ENCODE data around the gene GDA. TPM values are rescaled to one million over a fixed set of nuclear protein-coding genes. Genes with fewer than 3 reads are reported as not detected.

Gene GDA
- total and polyA plus RNA-seq, 3 experiments from 2014 or later: not detected

- no peaks in the 10 kb centered on the region for H3K9me3 ChIP-seq (ENCODE audit: low read length)
- H3K4me1 Mint-ChIP-seq: no peaks in the 10 kb centered on the region
- CTCF ChIA-PET: no interaction called here
- no peak for DNase-seq
- H3K36me3 Mint-ChIP-seq: no peaks in the 10 kb centered on the region
- no peaks in the 10 kb centered on the region for H3K36me3 ChIP-seq (ENCODE audit: insufficient read depth, low read length)
- H3K4me1 ChIP-seq (ENCODE audit: insufficient read depth, low read length): no peaks in the 10 kb centered on the region
- no peaks in the 10 kb centered on the region for H3K27me3 ChIP-seq (ENCODE audit: insufficient read depth, low read length, poor library complexity, severe bottlenecking)
- peaks cover 0 to 5% (median 0%) of the 10 kb centered on the region in 5 donors for H3K9me3 Mint-ChIP-seq
- H3K27ac ChIP-seq (ENCODE audit: low read depth, low read length): no peak overlapping the region
- H3K27ac Mint-ChIP-seq: no peak overlapping the region
- POLR2A ChIA-PET: no interaction called here
- peaks cover 2 to 14% of the 10 kb centered on the region in 2 donors for H3K27me3 Mint-ChIP-seq
- no peak overlapping the region for H3K4me3 Mint-ChIP-seq
- no peak overlapping the region for H3K4me3 ChIP-seq (ENCODE audit: low read length)
These were observed 18.9 kb upstream of the GDA start for GRCh38 chr9:72130321-72130720.

- no peaks in the 10 kb centered on the region for H3K36me3 Mint-ChIP-seq
- ChIA-PET CTCF (no interaction called here), POLR2A (no interaction called here)
- no peak overlapping the region for H3K27ac ChIP-seq (ENCODE audit: low read depth, low read length)
- H3K9me3 ChIP-seq (ENCODE audit: low read length): no peaks in the 10 kb centered on the region
- peaks cover 2 to 12% of the 10 kb centered on the region in 2 donors for H3K27me3 Mint-ChIP-seq
- H3K4me1 ChIP-seq (ENCODE audit: insufficient read depth, low read length): no peaks in the 10 kb centered on the region
- no peak for DNase-seq
- no peaks in the 10 kb centered on the region for H3K4me1 Mint-ChIP-seq
- no peaks in the 10 kb centered on the region for H3K36me3 ChIP-seq (ENCODE audit: insufficient read depth, low read length)
- H3K27me3 ChIP-seq (ENCODE audit: insufficient read depth, low read length, poor library complexity, severe bottlenecking): no peaks in the 10 kb centered on the region
- no peak overlapping the region for H3K27ac Mint-ChIP-seq
- H3K4me3 ChIP-seq (ENCODE audit: low read length): no peak overlapping the region
- H3K9me3 Mint-ChIP-seq: peaks cover 0 to 5% (median 0%) of the 10 kb centered on the region in 5 donors
- H3K4me3 Mint-ChIP-seq: no peak overlapping the region
These were observed 18.0 kb upstream of the GDA start for GRCh38 chr9:72131206-72131605.

- H3K36me3 ChIP-seq (ENCODE audit: insufficient read depth, low read length): no peaks in the 10 kb centered on the region
- no peak for DNase-seq
- H3K4me3 ChIP-seq (ENCODE audit: low read length): no peak overlapping the region
- H3K27me3 Mint-ChIP-seq: peaks cover 2 to 8% of the 10 kb centered on the region in 2 donors
- no peak overlapping the region for H3K27ac ChIP-seq (ENCODE audit: low read depth, low read length)
- H3K4me1 Mint-ChIP-seq: no peaks in the 10 kb centered on the region
- H3K36me3 Mint-ChIP-seq: no peaks in the 10 kb centered on the region
- peaks cover 0 to 2% (median 0%) of the 10 kb centered on the region in 5 donors for H3K9me3 Mint-ChIP-seq
- no peak overlapping the region for H3K4me3 Mint-ChIP-seq
- POLR2A ChIA-PET: no interaction called here
- no peaks in the 10 kb centered on the region for H3K4me1 ChIP-seq (ENCODE audit: insufficient read depth, low read length)
- H3K27me3 ChIP-seq (ENCODE audit: insufficient read depth, low read length, poor library complexity, severe bottlenecking): no peaks in the 10 kb centered on the region
- CTCF ChIA-PET: no interaction called here
- H3K9me3 ChIP-seq (ENCODE audit: low read length): no peaks in the 10 kb centered on the region
- H3K27ac Mint-ChIP-seq: peak overlapping the region in 1 of 8 donors; percentile 12
These were observed 17.2 kb upstream of the GDA start for GRCh38 chr9:72132052-72132451.

- CTCF ChIA-PET: no interaction called here
- no peak for DNase-seq
- Histone ChIP-seq H3K36me3 (ENCODE audit: insufficient read depth, low read length) (no peaks in the 10 kb centered on the region), H3K27me3 (ENCODE audit: insufficient read depth, low read length, poor library complexity, severe bottlenecking) (no peaks in the 10 kb centered on the region), H3K4me3 (ENCODE audit: low read length) (no peak overlapping the region), H3K4me1 (ENCODE audit: insufficient read depth, low read length) (no peaks in the 10 kb centered on the region), H3K9me3 (ENCODE audit: low read length) (no peaks in the 10 kb centered on the region), H3K27ac (ENCODE audit: low read depth, low read length) (no peak overlapping the region)
- Mint-ChIP-seq H3K9me3 (peaks cover 0 to 2% (median 0%) of the 10 kb centered on the region in 5 donors), H3K27ac (no peak overlapping the region), H3K4me1 (no peaks in the 10 kb centered on the region), H3K36me3 (no peaks in the 10 kb centered on the region), H3K4me3 (no peak overlapping the region), H3K27me3 (peaks cover 2 to 4% of the 10 kb centered on the region in 2 donors)
- POLR2A ChIA-PET: no interaction called here
These were observed 15.7 kb upstream of the GDA start for GRCh38 chr9:72133365-72134035.

DNA sequence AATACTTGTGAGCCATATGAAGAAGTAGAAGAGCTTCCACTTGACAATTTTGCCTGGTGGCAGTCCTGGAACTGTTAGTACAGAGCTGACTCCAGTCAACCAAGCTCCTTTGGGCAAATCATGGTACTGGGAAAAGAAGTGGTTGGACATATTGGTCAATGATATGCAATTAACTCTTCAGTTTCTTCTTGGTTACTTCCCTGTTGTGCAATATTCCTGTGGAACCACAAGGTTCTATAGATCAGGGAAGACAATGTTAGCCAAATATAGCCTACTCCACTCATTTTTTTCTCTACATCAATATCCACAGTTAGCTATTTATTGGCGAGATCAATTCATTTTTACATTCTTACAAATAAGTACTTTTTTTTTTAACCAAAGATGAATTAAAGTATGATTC is 14.4 kb upstream of the GDA start:
- no peaks in the 10 kb centered on the region for H3K36me3 ChIP-seq (ENCODE audit: insufficient read depth, low read length)
- H3K4me3 ChIP-seq (ENCODE audit: low read length): no peak overlapping the region
- H3K27me3 ChIP-seq (ENCODE audit: insufficient read depth, low read length, poor library complexity, severe bottlenecking): no peaks in the 10 kb centered on the region
- Mint-ChIP-seq H3K27ac (no peak overlapping the region), H3K4me3 (no peak overlapping the region), H3K9me3 (peaks cover 0 to 2% (median 0%) of the 10 kb centered on the region in 5 donors), H3K4me1 (no peaks in the 10 kb centered on the region), H3K36me3 (no peaks in the 10 kb centered on the region), H3K27me3 (peaks cover 2 to 4% of the 10 kb centered on the region in 2 donors)
- POLR2A ChIA-PET: no interaction called here
- DNase-seq: no peak
- no peaks in the 10 kb centered on the region for H3K9me3 ChIP-seq (ENCODE audit: low read length)
- no peak overlapping the region for H3K27ac ChIP-seq (ENCODE audit: low read depth, low read length)
- CTCF ChIA-PET: no interaction called here
- H3K4me1 ChIP-seq (ENCODE audit: insufficient read depth, low read length): no peaks in the 10 kb centered on the region

- Histone ChIP-seq H3K4me3 (ENCODE audit: low read length) (no peak overlapping the region), H3K27ac (ENCODE audit: low read depth, low read length) (no peak overlapping the region), H3K36me3 (ENCODE audit: insufficient read depth, low read length) (no peaks in the 10 kb centered on the region), H3K27me3 (ENCODE audit: insufficient read depth, low read length, poor library complexity, severe bottlenecking) (no peaks in the 10 kb centered on the region), H3K9me3 (ENCODE audit: low read length) (no peaks in the 10 kb centered on the region), H3K4me1 (ENCODE audit: insufficient read depth, low read length) (no peaks in the 10 kb centered on the region)
- POLR2A ChIA-PET: no interaction called here
- DNase-seq: no peak
- Mint-ChIP-seq H3K36me3 (no peaks in the 10 kb centered on the region), H3K4me1 (no peaks in the 10 kb centered on the region), H3K27ac (no peak overlapping the region), H3K4me3 (no peak overlapping the region), H3K27me3 (peaks cover 0 to 14% of the 10 kb centered on the region in 2 donors), H3K9me3 (peaks cover 0 to 4% (median 0%) of the 10 kb centered on the region in 5 donors)
- CTCF ChIA-PET: no interaction called here
These were observed 11.4 kb upstream of the GDA start for GRCh38 chr9:72137697-72138365.

DNA sequence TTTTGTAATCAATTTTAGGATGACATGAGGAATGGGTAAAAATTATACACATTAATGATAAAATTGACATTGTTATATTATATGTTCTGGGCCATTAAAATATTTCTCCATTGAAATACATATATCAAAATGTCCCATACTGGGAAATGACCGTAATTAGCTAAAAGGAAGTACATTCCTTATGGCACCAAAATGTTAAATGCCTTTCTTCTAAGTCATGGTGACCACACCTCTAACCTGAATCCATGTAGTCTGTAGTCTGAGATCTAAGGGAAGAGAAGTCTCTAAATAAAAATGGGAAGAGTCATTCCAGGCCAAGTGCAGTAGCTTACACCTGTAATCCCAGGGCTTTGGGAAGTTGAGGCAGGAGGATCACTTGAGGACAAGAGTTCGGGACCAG is 10.0 kb upstream of the GDA start:
- Mint-ChIP-seq H3K27me3 (peaks cover 0 to 14% of the 10 kb centered on the region in 2 donors), H3K9me3 (peaks cover 0 to 4% (median 0%) of the 10 kb centered on the region in 5 donors), H3K4me3 (no peak overlapping the region), H3K4me1 (no peaks in the 10 kb centered on the region), H3K36me3 (no peaks in the 10 kb centered on the region), H3K27ac (no peak overlapping the region)
- H3K36me3 ChIP-seq (ENCODE audit: insufficient read depth, low read length): no peaks in the 10 kb centered on the region
- H3K4me1 ChIP-seq (ENCODE audit: insufficient read depth, low read length): no peaks in the 10 kb centered on the region
- H3K27ac ChIP-seq (ENCODE audit: low read depth, low read length): no peak overlapping the region
- POLR2A ChIA-PET: no interaction called here
- no peak overlapping the region for H3K4me3 ChIP-seq (ENCODE audit: low read length)
- H3K27me3 ChIP-seq (ENCODE audit: insufficient read depth, low read length, poor library complexity, severe bottlenecking): no peaks in the 10 kb centered on the region
- CTCF ChIA-PET: no interaction called here
- no peak for DNase-seq
- no peaks in the 10 kb centered on the region for H3K9me3 ChIP-seq (ENCODE audit: low read length)

- no peak for DNase-seq
- Mint-ChIP-seq H3K4me3 (no peak overlapping the region), H3K36me3 (no peaks in the 10 kb centered on the region), H3K9me3 (peaks cover 0 to 4% (median 0%) of the 10 kb centered on the region in 5 donors), H3K27ac (no peak overlapping the region), H3K27me3 (peaks cover 0 to 19% of the 10 kb centered on the region in 2 donors), H3K4me1 (no peaks in the 10 kb centered on the region)
- H3K4me3 ChIP-seq (ENCODE audit: low read length): no peak overlapping the region
- no peaks in the 10 kb centered on the region for H3K27me3 ChIP-seq (ENCODE audit: insufficient read depth, low read length, poor library complexity, severe bottlenecking)
- POLR2A ChIA-PET: no interaction called here
- CTCF ChIA-PET: no interaction called here
- no peaks in the 10 kb centered on the region for H3K4me1 ChIP-seq (ENCODE audit: insufficient read depth, low read length)
- H3K36me3 ChIP-seq (ENCODE audit: insufficient read depth, low read length): no peaks in the 10 kb centered on the region
- no peak overlapping the region for H3K27ac ChIP-seq (ENCODE audit: low read depth, low read length)
- H3K9me3 ChIP-seq (ENCODE audit: low read length): no peaks in the 10 kb centered on the region
These were observed 8.7 kb upstream of the GDA start for GRCh38 chr9:72140586-72140985.

Measured in CD8-positive, alpha-beta memory T cell (primary cell).